ENCODE results near the gene SNAP23.
A peak's percentile ranks its signal among the peaks of the same experiment; 100 is the strongest.

The SNAP23 gene

GRCh38 chr15:42491539-42492225 is 3.8 kb upstream of the SNAP23 start:
- H3K9me3 ChIP-seq (ENCODE audit: control insufficient read depth, low read length) = no peaks in the 10 kb centered on the region
- H3K4me1 ChIP-seq = peaks cover 5% of the 10 kb centered on the region
- peak overlapping the region; percentile 86 for H2AFZ ChIP-seq
- no peak for TF ChIP-seq CTCF (IDR thresholded peaks at IDR 0.05)
- H3K4me3 ChIP-seq (ENCODE audit: low read depth, low read length) = peak overlapping the region; percentile 90
- H3K27ac ChIP-seq = peak overlapping the region; percentile 95
- H3K79me2 ChIP-seq = peaks cover 3% of the 10 kb centered on the region
- H3K4me2 ChIP-seq (ENCODE audit: low read length) = peak overlapping the region; percentile 79
- H3K36me3 ChIP-seq (ENCODE audit: control insufficient read depth, insufficient read depth, low read length) = no peaks in the 10 kb centered on the region
- H3K27me3 ChIP-seq (ENCODE audit: control insufficient read depth, insufficient read depth, low read length) = no peaks in the 10 kb centered on the region
- peak overlapping the region; percentile 57 for H3K9ac ChIP-seq

GRCh38 chr15:42493679-42494078 is 1.8 kb upstream of the SNAP23 start:
- Histone ChIP-seq H3K4me2 (ENCODE audit: low read length) (no peak overlapping the region), H3K27me3 (ENCODE audit: control insufficient read depth, insufficient read depth, low read length) (no peaks in the 10 kb centered on the region), H3K4me1 (peaks cover 5% of the 10 kb centered on the region), H3K79me2 (peaks cover 3% of the 10 kb centered on the region), H3K9me3 (ENCODE audit: control insufficient read depth, low read length) (no peaks in the 10 kb centered on the region), H3K4me3 (ENCODE audit: low read depth, low read length) (no peak overlapping the region), H3K36me3 (ENCODE audit: control insufficient read depth, insufficient read depth, low read length) (no peaks in the 10 kb centered on the region), H3K9ac (no peak overlapping the region), H3K27ac (no peak overlapping the region), H2AFZ (peak overlapping the region; percentile 20)
- TF ChIP-seq CTCF (IDR thresholded peaks at IDR 0.05) = no peak

- H3K4me1 ChIP-seq = peaks cover 5% of the 10 kb centered on the region
Measured at GRCh38 chr15:42494998-42495360, 455 bp upstream of the SNAP23 start.

GRCh38 chr15:42498212-42499068 is 3.0 kb downstream of the SNAP23 start:
- Histone ChIP-seq H3K4me2 (ENCODE audit: low read length) (no peak overlapping the region), H3K4me1 (peaks cover 5% of the 10 kb centered on the region), H3K9me3 (ENCODE audit: control insufficient read depth, low read length) (no peaks in the 10 kb centered on the region), H3K27me3 (ENCODE audit: control insufficient read depth, insufficient read depth, low read length) (no peaks in the 10 kb centered on the region), H3K4me3 (ENCODE audit: low read depth, low read length) (no peak overlapping the region), H3K27ac (no peak overlapping the region), H3K9ac (no peak overlapping the region), H3K36me3 (ENCODE audit: control insufficient read depth, insufficient read depth, low read length) (no peaks in the 10 kb centered on the region), H3K79me2 (peaks cover 2% of the 10 kb centered on the region), H2AFZ (no peak overlapping the region)
- no peak for TF ChIP-seq CTCF (IDR thresholded peaks at IDR 0.05)

More at GRCh38 chr15:42494998-42495360, 455 bp upstream of the SNAP23 start:
- Histone ChIP-seq H3K9me3 (ENCODE audit: control insufficient read depth, low read length) (no peaks in the 10 kb centered on the region), H3K9ac (no peak overlapping the region), H3K4me3 (ENCODE audit: low read depth, low read length) (peak overlapping the region; percentile 92), H3K79me2 (peaks cover 3% of the 10 kb centered on the region), H3K27ac (peak overlapping the region; percentile 80), H2AFZ (peak overlapping the region; percentile 75), H3K4me2 (ENCODE audit: low read length) (peak overlapping the region; percentile 85), H3K36me3 (ENCODE audit: control insufficient read depth, insufficient read depth, low read length) (no peaks in the 10 kb centered on the region), H3K27me3 (ENCODE audit: control insufficient read depth, insufficient read depth, low read length) (no peaks in the 10 kb centered on the region)
- no peak for TF ChIP-seq CTCF (IDR thresholded peaks at IDR 0.05)
